Dermis microvascular lymphatic vessel endothelial cell (primary cell): ENCODE measurements around the gene EXD1. TPM values are rescaled to one million over a fixed set of nuclear protein-coding genes. Genes with fewer than 3 reads are reported as not detected.
"Not testable (repeated sequence)": the region's sequence is repeated elsewhere in the genome, so short reads cannot be mapped to it uniquely, and the experiment has no call there.

Source experiments
- DNase-seq, 2 donors: peaks; one replicate each; pipeline versions ENCODE4 v3.0.0 to v3.0.0-alpha.2; 2010; ENCODE audit warnings: low read depth in 2 of 2
- total RNA-seq: library from RNA; depleted of rRNA; stranded (reverse); fragments of >200 nt; gene quantifications from 2 replicates; pipeline ENCODE4 v1.2.1, GENCODE V29; 2014

The EXD1 gene, protein sequence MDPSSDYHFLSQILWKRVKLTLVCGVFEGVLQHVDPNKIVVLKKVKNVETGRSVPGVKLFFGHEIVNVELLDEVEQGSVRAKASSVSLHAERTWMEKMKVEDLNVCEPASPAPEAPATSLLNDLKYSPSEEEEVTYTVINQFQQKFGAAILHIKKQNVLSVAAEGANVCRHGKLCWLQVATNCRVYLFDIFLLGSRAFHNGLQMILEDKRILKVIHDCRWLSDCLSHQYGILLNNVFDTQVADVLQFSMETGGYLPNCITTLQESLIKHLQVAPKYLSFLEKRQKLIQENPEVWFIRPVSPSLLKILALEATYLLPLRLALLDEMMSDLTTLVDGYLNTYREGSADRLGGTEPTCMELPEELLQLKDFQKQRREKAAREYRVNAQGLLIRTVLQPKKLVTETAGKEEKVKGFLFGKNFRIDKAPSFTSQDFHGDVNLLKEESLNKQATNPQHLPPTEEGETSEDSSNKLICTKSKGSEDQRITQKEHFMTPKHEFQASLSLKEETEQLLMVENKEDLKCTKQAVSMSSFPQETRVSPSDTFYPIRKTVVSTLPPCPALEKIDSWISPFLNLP
- total RNA-seq: under 0.01 TPM in 1 of 2 replicates, not detected in the other

DNA sequence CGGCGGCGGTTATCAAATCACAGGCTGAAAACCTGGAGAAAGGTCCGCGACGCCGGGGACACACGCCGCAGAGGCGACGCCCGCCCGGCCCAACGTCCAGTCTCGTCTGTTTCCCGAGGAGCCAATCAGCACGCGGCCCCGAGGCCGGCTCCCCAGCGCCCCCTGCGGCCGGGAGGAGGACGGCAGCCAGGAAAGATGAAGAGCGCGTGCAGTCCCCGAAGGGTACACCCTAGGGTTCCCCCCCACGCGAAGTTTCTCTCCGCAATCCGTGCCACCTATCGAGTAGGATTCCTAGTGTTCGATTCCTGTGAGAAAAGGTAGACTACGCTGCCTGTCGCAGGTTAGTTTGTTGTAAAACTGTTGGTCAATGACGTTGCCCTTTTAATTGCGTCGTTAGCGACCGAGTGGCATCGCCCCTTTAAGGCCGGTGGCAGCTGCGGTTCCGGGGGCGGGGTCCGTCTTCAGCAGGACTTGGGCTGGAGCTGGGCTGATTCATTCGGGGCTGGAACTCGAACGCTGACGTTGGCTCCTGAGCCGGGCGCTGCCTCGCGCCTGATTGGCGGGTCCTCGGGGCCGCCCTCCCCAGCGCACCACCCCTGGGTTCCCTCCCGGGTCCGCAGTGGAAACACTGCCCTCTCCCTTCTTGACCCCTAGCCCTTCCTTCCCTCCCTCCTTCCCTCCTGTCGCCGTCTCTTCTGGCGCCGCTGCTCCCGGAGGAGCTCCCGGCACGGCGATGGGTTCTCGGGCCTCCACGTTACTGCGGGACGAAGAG lies at the start of gene EXD1, which contains the start of gene CHP1:
Gene EXD1, minus strand, starts transcription at position 108 of the 772 bp plus-strand sequence. CDS start 4,182 bp downstream, outside the sequence.
Gene CHP1, plus strand, starts transcription at position 619 of the 772 bp plus-strand sequence. Its CDS starts 115 bp downstream, at position 734.
- DNase-seq: peak; percentile 94 to 99

DNA sequence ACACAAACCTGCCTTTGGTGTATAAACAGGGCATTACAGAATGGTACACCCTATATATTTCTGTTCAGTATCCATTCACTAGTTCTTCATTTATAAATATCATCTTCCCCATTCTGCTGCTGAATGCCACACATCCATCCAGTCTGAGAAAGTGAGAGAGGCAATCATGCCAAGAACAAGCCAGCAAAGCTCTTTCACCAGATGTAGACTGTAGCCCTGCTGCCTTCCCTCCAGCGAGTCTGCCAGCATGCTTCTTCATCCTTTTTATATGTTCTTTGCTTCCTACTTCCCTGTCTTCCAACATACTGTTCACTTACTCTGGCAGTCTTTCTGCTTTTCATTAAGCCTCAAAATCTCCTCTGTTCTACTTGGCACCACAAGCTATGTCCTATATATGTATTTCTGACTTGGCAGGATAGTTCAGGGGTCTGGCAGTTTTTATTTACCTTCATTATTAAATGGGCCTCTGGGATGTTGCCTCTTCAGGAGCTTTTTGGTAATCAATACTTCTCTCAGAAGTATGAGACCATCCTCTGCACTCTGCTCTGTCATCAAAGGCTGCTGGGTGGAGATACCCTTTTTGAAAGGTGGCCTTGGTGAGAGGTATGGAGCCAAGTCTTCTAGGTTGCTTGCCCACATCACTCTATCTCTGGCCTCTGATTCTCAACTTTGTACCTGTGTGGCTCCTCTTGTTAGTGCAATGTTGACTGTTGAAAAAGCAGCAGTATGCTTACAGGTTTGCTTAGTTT lies 49.2 kb upstream of the EXD1 start:
- no peak for DNase-seq

DNA sequence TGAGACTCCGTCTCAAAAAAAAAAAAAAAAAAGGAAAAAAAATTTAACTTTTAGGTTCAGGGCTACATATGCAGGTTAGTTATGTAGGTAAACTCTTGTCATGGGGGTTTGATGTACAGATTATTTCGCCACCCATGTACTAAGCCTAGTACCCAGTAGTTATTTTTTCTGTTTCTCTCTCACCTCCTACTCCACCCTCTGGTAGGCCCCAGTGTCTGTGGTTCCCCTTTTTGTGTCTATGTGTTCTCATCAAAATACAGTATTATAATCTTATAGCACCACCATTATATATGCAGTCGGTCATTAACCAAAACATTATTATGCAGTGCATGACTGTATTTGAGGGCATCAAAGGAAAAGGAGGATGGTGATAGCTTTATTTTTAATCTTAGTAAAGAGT lies 47.8 kb upstream of the EXD1 start:
- DNase-seq: no peak

DNA sequence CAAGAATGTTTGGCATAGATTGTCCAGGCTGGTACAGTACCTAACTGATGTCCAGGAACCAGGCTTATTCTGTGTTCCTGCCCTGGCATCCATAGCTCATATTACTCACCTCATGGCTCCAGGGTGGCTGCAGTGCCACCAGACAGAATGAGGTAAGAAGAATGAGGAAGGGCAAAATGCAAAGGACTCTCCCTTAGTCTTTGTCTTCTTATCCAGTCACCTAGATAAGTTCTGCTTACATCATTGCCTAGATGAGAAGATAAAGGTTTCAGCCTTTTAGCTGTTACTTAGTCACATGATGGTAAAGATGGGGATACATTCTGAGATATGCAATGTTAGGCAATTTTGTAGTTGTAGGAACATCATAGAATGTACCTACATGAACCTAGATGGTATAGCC lies 46.3 kb upstream of the EXD1 start:
- DNase-seq: no peak

DNA sequence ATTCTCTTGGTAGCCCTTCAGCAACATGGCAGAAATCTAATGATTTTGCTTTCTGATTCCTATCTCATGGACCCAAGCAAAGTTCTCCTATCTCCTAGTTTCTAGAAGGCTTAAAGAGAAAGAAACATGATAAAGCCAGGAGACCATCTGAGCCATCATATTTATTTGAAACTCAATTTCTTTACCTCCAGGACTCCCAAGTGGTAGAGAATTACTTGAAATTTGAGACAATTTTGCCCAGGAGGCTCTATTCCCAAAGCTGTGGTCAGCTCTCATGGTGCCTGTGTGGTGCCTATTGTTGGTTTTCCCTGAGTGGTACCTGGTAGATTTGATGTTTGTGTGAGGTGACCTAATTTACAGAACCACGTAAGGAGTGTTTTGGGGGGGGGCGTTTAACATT lies 39.3 kb upstream of the EXD1 start:
- DNase-seq: no peak

DNA sequence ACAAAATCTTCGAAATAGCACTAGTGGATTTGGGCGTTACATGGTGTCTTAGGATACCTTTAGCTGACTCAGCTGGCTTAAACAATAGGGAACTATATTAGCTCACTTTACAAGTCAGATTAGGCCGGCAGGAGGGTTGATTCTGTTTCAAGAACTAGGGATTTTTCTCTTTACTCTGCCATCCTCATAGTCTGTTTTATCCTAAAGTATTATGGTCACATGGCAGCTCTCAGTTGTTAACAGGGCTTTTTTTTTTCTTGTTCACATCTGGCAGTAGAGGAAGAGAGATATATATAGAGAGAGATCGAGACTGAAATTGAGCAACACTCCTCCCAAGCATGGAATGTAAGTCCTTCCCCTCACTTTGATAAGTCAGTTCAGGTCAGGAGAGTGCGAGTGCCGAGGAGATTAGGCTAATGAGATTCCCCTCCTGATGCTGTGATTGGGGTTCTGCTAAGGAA lies 33.4 kb upstream of the EXD1 start:
- no peak for DNase-seq

DNA sequence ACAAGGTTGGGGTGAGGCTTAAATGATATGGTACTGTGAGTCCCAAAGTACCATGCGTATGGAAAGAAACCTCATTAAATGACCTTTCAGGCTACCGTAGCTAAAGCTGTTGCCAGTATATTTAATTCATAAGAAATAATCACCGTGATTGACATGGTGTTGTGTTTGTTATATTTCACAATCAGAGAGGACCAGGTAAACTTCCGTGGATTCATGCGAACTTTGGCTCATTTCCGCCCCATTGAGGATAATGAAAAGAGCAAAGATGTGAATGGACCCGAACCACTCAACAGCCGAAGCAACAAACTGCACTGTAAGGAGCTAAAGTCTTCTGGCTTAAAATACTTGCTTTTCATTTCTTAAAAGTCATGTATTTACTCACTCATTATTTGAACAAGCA lies 32.0 kb upstream of the EXD1 start:
- no peak for DNase-seq

DNA sequence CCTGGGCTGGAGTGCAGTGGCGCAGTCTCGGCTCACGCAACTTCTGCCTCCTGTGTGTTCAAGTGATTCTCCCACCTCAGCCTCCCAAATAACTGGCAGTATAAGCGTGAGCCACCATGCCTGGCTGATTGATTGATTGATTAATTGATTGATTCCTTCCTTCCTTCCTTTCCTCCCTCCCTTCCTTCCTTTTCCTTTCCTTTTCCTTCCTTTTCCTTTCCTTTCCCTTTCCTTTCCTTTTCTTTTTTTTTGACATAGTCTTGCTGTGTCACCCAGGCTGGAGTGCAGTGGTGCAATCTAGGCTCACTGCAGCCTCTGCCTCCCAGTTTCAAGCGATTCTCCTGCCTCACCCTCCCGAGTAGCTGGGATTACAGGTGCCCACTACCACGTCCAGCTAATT lies 30.4 kb upstream of the EXD1 start:
- not testable (repeated sequence) for DNase-seq

DNA sequence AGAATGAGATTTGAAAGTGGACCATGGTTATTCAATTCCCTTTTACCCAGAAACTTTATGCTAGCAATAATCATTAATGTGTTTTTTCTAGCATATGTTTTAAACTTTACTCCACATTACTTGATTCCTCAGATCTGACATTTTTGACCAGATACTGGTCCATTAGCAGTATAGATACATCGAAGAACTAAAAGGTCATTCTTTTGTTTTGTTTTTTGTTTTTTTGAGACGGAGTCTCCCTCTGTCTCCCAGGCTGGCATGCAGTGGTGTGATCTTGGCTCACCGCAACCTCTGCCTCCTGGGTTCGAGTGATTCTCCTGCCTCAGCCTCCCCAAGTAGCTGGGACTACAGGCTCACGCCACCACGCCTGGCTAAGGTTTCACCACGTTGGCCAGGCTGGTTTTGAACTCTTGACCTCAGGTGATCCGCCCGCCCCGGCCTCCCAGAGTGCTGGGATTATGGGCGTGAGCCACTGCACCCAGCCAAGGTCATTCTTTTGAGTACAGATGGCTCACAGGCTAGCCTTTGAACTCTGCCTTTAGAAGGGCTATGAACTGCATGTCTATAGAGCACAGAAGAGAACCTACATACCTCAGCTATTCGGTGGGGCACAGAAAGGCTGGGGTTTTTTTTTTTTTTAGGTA lies 29.1 kb upstream of the EXD1 start:
- DNase-seq: no peak

DNA sequence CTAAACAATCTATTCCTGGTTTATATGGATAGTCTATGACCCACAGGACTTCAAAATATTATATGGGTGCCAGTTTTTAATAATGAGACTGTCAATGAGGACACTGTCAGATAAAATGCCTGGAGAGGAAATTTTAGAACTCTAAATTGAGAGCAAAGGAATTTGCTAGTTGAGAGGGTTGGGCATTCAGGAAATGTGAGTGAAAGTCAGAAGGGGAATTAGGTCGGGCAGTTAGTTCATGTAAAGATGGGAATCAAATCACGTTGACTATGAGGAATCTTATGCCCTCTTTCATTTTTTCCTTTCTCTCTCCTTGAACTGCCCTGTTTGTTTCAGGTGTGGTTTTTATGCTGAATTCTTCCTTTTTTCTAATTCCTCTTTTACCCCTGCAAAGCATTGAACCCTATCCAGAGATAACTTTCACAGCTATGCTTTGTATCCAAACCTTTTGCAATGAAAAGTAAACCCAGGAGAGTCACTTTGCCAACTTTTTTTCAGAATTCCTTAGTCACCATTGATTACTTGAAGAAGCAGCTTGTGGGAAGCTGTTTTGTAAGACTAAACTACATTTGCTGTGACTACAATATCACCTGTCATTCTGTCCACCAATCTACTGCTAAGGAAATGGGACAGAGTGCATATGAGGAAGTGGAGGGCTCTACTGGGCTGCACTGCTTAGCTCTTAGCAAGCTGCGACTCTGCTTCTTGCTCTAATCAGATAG lies 28.4 kb upstream of the EXD1 start:
- DNase-seq: no peak

DNA sequence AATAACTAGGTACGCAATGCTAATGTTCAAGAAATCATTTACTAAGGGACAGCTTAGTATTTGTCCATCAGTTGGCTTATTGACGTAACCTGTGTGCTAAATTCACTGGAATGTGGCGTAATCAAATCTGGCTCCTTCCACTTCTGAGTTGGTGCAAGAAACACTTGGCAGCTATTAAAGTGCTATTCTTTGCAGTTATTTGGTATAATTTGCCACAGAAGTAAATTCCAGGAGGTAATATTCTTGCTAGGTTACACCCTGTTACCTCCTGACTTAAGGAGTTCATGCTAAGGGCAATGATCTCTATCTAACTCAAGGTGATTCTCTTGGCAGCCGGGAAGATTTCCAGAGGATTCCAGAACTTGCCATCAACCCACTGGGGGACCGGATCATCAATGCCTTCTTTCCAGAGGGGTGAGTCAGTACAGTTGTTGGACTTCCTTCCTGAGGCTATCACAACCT lies 26.1 kb upstream of the EXD1 start:
- DNase-seq: peak in 1 of 2 donors; percentile 10

DNA sequence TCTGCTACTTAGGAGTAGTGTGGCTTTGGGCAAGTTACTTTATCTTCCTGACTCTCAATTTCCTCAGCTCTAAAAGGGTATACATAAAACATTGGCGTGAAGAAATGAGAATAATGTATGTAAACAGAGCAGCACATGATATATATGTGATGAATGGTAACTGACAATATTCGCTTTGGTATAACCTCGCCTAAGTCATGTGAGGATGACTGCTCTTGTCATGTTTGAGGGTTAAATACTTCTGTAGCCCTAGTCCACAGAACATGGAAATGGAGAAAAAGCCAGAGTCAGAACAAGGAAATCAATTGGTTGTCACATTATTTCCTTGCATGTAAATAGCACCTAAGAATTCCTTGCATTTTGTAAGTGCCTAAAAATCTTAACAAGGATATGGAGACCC lies 25.5 kb upstream of the EXD1 start:
- DNase-seq: no peak

DNA sequence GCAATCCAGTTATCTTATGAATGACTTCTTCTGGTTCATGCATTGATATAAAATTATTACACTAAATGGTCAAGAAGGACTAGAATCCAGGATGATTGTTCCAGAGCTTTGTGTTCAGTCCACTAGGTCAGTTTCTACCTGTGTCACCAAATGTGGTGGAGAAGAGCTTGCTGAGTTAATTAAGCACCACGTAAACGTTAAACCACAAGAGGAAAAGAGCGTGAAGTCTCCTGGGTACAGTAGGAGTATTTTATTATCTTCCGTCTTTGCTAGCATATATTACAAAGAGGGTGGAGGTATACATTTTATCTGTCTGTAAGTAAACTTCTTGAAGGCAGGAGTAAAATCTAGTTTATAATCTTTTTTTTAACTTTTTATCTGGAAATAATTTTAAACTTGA lies 24.0 kb upstream of the EXD1 start:
- DNase-seq: no peak

DNA sequence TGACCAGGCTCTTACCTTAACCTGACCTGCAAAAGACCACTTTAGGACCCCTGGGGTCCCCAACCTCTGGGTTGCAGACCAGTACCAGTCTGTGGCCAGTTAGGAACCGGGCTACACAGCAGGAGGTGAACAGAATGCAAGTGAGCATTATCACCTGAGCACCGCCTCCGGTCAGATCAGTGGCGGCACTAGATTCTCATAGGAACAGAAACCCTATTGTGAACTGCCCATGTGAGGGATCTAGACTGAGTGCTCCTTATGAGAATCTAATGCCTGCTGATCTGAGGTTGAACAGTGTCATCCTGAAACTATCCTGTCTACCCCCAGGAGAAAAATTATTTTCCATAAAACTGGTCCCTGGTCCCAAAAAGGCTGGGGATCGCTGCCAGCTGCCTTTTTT lies 20.9 kb upstream of the EXD1 start:
- DNase-seq: no peak

DNA sequence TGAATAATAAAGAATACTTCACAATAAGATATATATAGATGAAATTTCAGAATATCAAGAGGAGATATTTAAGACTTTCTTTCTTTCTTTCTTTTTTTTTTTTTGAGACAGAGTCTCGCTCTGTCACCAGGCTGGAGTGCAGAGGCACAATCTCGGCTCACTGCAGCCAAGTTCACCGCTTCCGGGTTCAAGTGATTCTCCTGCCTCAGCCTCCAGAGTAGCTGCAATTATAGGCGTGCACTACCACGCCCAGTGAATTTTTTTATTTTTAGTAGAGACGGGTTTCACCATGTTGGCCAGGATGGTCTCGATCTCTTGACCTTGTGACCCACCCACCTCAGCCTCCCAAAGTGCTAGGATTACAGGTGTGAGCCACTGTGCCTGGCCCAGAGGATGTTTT lies 20.2 kb upstream of the EXD1 start:
- not testable (repeated sequence) for DNase-seq

DNA sequence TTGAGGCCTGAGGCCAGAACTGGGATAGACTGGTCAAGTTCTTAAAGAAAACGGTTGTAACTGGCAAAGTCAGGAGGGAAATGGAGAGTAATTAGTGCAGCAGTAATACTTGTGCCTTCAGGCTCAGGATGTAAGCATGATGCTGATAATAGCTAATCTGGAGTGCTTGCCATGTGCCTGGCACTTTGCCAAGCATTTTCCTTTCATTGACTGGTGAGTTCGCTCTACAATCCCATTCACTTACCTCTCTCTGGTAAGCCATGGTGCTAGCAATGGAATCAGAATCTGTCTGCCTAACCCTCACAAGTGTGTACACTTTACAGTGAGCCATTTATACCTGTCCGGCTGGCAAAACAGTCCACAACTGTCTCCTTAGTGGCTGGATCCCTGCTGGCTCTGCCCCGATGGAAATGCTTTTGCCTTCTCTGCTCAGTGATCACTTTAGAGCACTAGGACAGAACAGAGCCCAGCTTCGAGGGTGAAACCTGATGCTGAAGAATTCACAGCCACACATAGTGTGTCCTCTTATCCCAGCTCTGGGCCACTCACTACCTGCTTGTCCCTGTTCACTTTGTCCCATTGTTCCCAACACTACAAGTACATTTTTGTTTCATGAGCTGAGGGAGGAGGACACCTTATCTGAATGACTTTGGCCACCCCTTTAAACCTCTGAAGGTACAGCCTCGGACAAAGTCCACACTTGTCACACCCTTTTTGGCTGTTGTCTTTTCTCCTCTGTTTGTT lies 10.8 kb upstream of the EXD1 start:
- DNase-seq: peak; percentile 72 to 89

DNA sequence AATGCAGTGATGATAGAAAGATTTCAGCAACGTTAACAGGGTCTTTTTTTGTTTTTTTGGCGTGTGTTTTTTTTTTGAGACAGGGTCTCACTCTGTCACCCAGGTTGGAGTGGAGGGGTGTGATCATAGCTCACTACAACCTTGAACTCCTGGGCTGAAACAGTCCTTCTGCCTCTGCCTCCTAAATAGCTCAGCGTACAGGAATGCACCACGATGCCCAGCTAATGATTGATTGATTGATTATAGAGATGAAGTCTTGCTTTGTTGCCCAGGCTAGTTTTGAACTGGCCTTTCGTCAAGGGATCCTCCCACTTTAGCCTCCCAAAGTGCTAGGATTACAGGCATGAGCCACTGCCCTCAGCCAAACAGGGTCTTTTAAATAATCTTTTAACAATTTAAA lies 7.5 kb upstream of the EXD1 start:
- no peak for DNase-seq

DNA sequence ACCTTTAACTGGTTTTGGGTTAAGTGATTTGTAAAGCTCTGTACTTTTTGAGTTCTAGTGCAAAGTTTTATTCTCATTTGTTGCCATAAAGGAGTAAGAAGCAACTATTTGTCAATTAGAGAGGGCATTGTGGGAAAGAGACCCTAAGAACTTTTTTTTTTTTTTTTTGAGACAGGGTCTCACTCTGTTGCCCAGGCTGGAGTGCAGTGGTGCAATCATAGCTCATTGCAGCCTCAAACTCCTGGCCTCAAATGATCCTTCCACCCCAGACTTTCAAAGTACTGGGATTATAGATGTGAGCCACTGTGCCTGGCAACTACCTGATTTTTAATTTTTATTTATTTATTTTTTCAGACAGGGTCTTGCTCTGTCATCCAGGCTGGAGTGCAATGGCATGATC lies 5.4 kb upstream of the EXD1 start:
- DNase-seq: no peak

DNA sequence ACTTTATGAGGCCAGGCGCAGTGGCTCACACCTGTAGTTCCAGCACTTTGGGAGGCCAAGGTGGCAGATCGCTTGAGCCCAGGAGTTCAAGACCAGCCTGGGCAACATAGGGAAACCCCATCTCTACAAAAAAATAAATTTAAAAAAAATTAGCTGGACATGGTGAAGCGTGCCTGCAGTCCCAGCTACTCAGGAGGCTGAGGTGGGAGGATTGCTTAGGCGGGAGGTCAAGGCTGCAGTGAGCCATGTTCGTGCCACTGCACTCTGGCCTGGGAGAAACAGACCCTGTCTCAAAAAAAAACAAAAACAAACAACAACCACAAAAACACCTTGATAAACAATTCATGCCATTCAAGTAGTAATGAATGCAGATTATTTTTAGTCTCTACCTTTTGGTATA lies 4.7 kb upstream of the EXD1 start:
- not testable (repeated sequence) for DNase-seq
